LoVo (cell line): ENCODE data around the gene MAGEC3.
"Not testable (repeated sequence)": the region's sequence is repeated elsewhere in the genome, so short reads cannot be mapped to it uniquely, and the experiment has no call there.

Experiments used
- DNase-seq: peaks from one replicate; pipeline ENCODE4 v3.0.0-alpha.2; 2016; ENCODE audit warnings: low spot score

Gene MAGEC3

DNA sequence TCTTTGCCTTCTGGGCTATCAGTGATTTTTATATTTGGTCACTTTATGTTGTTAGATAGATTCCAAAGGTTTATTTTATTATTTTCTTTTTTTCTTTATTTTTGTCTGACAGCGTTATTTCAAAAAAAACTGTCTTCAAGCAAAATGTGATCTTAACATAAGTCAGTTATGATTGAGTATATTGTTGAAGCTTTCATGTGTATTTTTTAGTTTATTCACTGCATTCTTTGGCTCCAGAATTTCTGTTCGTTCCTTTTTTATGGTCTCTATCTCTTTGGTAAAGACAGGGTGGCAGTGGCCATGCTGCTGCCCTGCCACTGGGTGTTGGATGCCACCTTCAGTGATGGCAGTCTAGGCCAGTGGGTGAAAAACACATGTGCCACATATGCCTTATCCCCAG, at the start of gene MAGEC3:
Gene MAGEC3, plus strand, starts transcription at position 301 of the 400 bp plus-strand sequence. Its CDS starts 0 bp downstream, at position 301.
- DNase-seq, result no peak

GRCh38 chrX:141791856-141792255, 46.3 kb upstream of the MAGEC3 start:
- DNase-seq, result no peak

- no peak for DNase-seq
These were observed 26.7 kb upstream of the MAGEC3 start for GRCh38 chrX:141811438-141811837.

DNA sequence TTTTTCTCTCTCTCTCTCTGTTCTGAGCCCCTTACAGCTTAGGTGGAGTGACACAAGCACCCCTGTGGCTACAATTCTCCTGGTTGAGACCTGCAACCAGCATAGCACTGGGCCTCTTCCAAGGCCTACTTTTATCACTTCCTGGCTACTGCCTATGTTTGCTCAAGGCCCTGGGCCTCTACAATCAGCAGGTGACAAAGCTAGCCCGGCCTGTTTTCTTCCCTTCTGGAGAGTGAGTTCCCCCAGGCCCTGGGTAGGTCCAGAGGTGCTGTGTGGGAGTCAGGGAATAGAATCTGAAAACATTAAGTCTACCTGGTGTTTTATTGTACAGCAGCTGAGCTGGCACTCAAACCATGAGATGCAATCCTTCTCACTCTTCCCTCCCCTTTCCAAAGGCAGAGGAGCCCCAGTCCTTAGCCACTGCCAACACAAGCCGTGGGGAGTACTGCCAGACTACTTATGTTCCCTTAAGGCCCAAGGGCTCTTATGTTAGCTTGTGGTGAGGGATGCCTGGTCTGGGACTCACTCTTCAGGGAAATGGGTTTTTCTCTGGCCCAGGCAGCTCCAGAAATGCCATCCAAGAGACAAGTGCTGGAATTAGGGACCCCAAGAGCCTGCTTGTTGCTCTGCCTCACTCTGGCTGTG, 23.8 kb upstream of the MAGEC3 start:
- DNase-seq, result no peak

DNA sequence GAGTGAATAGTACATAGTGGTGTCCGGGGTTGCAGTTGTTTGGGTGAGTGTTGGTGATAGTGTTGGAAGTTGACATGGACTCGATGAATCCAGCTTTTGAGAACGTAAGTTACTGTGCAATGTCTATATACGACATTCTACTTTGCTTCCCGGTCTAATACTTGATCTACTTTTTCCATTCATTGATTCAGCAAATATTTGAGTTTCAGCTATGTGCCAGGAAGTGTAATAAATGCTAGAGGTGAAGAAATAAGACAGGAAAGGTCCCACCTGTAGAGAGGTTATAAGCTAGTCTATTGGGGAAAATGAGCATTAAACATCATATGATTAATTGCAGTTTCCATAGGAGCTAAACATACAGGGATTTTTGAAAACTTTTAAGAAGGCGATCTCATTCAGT, 22.2 kb upstream of the MAGEC3 start:
- no peak for DNase-seq

DNA sequence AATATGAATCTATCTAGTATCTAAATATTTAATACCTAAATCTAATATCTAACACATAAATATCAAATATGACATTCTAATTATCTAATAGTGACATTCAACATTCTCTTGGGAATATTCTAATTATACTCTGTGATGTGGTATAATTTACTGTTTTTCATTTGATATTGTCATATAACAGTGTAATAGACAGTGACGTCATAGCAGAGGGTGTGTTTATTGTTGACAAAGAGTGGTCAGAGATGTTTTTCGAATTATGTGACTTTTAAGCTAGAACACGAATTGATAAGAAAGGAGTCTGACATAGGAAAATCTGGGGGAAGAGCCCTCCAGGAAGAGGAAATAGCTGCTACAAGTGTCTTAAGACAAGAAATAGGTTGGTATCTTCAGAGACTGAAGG, 5.9 kb upstream of the MAGEC3 start:
- no peak for DNase-seq

GRCh38 chrX:141839856-141840255, 1.7 kb downstream of the MAGEC3 start:
- DNase-seq, result no peak

DNA sequence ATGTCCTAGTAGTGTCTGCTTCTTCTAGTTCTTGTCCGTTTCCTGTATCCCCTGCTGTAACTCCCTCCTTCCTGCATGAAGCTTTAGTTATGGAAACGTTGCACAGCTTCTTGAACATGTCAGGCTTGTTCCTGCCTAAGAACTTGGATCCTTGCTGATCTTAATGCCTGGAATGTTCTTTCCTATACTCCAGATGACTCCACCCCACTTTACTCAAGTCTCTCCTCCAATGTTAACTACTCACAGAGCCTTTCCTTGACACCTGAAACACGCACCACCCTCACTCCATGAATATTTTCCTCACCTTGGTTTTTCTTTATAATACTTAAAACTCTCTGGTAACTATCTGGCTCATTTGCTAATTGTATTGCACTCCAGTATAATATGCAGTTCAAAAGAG, 19.4 kb downstream of the MAGEC3 start:
- no peak for DNase-seq

DNA sequence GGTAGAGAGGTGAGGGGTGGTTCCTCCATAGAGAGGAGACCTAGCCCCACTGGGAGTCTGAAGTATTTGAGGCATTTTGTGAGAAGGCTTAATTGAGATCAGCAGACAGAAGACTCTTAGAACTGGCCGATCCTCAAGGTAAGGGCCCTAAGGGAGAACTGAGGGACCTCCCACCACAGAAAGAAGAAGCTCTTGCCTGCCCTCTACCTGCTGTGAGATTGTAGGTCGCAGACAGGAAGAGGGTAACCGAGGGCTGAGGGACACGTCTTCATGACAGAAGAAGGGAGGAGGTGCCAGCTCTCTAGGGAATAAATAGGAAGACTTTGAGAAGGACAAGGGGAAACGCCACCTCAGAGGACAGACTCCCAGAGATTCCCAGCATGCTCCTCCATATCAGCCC, 41.5 kb downstream of the MAGEC3 start:
- no peak for DNase-seq

GRCh38 chrX:141888811-141889210, 50.7 kb downstream of the MAGEC3 start:
- DNase-seq, result not testable (repeated sequence)

- DNase-seq, result no peak
These were observed 56.6 kb downstream of the MAGEC3 start for GRCh38 chrX:141894733-141895132.

GRCh38 chrX:141897690-141898089, 59.6 kb downstream of the MAGEC3 start:
- no peak for DNase-seq

DNA sequence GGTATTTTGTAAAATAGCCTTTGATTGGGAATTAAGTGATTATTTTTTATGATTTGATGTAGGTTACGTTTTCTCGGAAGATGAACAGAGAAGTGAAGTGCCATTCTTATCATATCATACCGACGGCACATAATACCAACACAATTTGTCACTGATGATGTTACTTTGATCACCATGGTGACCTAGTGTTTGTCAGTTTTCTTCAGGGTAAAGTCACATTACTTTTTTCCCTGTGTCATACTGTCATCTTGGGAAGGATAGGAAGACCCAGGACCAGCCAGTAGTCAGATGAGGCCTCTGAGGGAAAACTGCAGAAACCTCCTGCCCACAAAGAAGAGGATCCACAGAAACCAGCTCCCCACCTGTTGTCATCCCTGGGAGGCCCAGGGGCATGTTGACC, 64.2 kb downstream of the MAGEC3 start:
- no peak for DNase-seq

- no peak for DNase-seq
These were observed 65.5 kb downstream of the MAGEC3 start, which contains the start of gene MAGEC1 for GRCh38 chrX:141903400-141904155. Gene MAGEC1 (plus strand): TSS chrX:141903894. CDS start chrX:141905073, 1,179 bp downstream.

- no peak for DNase-seq
These were observed 66.1 kb downstream of the MAGEC3 start for GRCh38 chrX:141904262-141904661.

DNA sequence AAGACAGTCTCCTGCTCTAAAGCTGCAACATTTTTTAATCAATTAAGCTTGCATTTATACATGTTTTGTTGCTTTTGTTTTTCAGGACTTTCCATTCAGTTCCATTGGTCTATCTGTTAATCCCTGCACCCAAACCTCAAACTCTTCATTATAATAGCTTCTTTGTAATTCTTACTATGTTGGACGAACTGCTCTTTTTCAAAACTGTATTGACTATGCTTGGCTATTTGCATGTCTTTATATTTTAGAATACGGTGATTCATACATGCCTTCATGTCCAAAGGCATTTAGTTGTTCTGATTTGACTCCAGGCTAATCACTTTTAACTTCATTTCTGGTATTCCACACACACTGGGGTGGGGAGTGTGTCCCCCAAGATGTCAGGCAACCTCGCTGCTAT, 79.7 kb downstream of the MAGEC3 start:
- DNase-seq, result no peak

GRCh38 chrX:141924293-141924692, 86.2 kb downstream of the MAGEC3 start:
- no peak for DNase-seq

DNA sequence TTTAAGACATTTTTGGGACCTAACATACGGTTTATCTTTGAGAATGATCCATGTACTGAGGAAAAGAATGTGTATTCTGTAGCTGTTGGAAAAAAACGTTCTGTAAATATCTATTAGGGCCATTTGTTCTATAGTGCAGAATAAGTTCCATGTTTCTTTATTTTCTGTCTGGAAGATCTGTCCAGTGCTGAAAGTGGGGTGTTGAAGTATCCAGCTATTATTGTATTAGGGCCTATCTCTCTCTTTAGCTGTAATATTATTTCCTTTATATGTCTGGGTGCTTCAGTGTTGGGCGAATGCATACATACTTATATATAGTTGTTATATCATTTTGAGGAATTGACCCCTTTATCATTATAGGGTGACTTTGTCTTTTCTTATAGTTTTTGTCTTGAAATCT, 90.3 kb downstream of the MAGEC3 start:
- no peak for DNase-seq

GRCh38 chrX:141934059-141934641, 96.0 kb downstream of the MAGEC3 start:
- DNase-seq, result no peak

- DNase-seq, result no peak
These were observed 97.5 kb downstream of the MAGEC3 start for GRCh38 chrX:141935645-141936044.

GRCh38 chrX:141936080-141936479, 98.0 kb downstream of the MAGEC3 start:
- DNase-seq, result no peak

GRCh38 chrX:141941234-141941633, 103.1 kb downstream of the MAGEC3 start:
- DNase-seq, result no peak

- DNase-seq, result no peak
These were observed 107.3 kb downstream of the MAGEC3 start for GRCh38 chrX:141945426-141945825.
